Activated CD8-positive, alpha-beta memory T cell treated with anti-CD3 and anti-CD28 coated beads for 36 hours (primary cell): ENCODE results near the gene COX15. TPM values are rescaled to one million over a fixed set of nuclear protein-coding genes. Genes with fewer than 3 reads are reported as not detected.
"Not testable (repeated sequence)": the region's sequence is repeated elsewhere in the genome, so short reads cannot be mapped to it uniquely, and the experiment has no call there.

Experiments used
- CTCF ChIA-PET: fragments of 350-600 bp; sonication (Branson Sonifier 250); formaldehyde crosslinking; loops from one replicate; lab custom pipeline; 2021; ENCODE audit warnings: antibody characterized with exemption; lab: Charles Lee
- POLR2A ChIA-PET: fragments of 350-600 bp; sonication (Branson Sonifier 250); formaldehyde crosslinking; loops from one replicate; lab custom pipeline; 2021; ENCODE audit warnings: antibody characterized with exemption; lab: Charles Lee
- total RNA-seq, 2 experiments: library from RNA; stranded (reverse); gene quantifications; one replicate each; pipeline ENCODE4 v1.2.3, GENCODE V29; 2021

The COX15 gene
- total RNA-seq: 10 to 100 TPM; 36.8 to 37.7 TPM

DNA sequence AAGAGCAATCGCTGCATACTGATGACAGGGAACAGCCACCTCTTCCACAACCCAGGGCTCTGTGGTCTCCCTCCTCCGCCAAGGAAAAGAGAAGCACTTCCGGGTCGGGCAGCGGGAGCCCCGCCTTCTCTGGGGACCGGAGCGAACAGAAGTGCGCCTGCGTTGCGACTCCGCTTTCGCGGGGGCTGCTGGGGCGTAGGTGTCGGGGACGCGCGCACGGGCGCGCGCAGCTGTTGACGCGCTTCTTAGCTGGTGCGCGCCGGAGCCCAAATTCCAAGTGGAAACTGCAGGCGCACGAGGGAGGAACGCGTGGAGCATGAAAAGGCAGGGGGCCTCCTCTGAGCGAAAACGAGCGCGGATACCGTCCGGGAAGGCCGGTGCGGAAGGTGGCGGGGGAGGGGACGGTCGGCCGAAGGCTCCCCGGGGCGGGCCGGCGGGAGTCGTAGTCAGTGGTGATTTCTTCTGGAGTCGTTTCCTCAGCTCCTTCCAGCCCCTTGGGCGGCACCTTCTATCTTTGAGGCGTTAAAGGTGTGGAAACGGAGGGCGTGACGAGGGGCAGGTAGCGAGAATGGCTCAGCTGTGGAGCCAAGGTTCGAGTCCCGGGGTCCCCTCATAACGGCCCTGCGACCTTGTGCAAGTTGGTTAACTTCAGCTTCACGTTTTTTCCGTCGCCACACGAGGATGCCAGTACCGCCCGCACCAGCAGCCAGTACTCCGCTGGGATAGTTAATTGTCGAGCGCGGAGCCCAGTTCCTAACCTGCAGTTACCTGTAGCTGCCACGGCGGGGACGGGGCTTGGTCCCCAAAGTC lies at the start of gene COX15, which contains the start of gene CUTC:
COX15 (minus strand) TSS at position 95 of the 810 bp plus-strand sequence; CDS start at position 17, 78 bp downstream.
CUTC (plus strand) TSS at position 202 of the 810 bp plus-strand sequence; CDS start at position 317, 115 bp downstream.
- POLR2A ChIA-PET: interaction anchor here (0.5 to 1.6 kb wide), 12 partner anchors 10 to 1290 kb away, joined by 3 to 11 read pairs (median 4); partner anchors contain the start of genes GOT1 and SLC25A28
- CTCF ChIA-PET: interaction anchor here (0.9 kb wide), 1 partner anchor 8 kb away, joined by 3 read pairs; no protein-coding TSS in a partner anchor

DNA sequence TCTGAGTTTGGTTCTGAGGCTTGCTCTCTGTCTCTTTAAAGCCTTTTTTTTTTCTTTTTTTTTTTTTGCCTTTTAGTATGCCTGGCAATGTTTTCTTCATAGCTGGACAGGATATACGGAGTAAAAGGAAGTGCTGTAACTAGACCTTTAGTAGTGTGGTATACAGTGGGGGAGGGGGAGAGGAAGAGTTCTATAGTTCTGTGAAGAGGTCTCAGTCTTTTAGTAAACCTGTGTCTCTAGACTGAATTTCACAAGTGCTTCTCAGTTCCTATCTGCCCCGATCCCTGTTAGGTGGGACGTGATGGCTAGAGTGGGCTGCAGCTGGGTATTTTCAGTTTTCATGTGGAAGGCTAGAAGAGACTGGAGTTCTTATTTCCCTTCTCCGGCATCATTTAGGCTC lies 47.4 kb upstream of the COX15 start:
- ChIA-PET CTCF (no interaction called here), POLR2A (interaction anchor here (0.6 kb wide), 1 partner anchor 28 kb away, joined by 5 read pairs; no protein-coding TSS in a partner anchor)

DNA sequence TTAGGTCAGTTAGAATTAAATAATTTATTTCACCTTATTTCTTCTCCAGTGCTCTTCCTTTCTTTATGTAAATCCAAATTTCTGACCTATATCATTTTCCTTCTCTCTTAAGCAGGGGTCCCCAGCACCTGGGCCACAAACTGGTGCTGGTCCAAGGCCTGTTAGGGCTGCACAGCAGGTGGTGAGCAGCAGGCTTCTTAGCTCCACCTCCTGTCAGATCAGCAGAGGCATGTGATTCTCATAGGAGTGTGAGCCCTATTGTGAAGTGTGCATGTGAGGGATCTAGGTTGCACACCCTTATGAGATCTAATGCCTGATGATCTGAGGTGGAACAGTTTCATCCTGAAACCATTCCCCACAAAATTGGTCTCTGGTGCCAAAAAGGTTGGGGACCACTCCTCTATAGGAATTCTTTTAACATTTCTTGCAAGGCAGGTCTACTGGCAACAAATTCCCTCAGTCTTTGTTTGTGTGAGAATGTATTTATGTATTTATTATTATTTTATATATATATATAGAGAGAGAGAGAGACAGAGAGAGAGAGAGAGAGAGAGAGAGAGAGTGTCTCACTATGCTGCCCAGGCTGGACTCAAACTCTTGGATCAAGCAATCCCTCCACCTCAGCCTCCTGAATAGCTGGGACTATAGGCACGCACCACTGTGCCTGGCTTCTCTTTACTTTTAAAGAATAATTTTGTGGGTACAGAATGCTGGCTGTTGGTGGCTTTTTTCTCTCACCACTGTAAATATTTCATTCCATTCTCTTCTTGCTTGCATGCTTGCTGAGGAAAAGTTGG lies 46.2 kb upstream of the COX15 start:
- CTCF ChIA-PET: no interaction called here
- POLR2A ChIA-PET: no interaction called here

DNA sequence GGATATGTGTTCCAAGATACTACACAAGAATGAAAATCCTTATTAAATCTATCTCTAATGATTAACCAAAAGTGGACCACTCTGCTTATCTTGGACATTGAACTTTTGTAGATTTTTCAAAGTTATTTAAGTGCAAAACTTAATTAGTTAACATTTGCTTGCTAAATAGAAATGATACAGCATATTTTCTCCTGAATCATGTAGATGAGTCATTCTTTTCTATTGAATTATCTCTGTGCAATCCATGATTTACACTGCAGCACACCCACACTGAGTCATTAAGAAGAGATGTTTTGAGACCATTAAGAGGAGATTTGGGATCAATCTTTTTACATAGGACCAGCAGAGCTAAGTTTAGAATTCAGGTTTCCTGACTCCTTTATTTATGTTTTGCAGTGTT lies 43.9 kb upstream of the COX15 start:
- CTCF ChIA-PET: no interaction called here
- POLR2A ChIA-PET: no interaction called here

DNA sequence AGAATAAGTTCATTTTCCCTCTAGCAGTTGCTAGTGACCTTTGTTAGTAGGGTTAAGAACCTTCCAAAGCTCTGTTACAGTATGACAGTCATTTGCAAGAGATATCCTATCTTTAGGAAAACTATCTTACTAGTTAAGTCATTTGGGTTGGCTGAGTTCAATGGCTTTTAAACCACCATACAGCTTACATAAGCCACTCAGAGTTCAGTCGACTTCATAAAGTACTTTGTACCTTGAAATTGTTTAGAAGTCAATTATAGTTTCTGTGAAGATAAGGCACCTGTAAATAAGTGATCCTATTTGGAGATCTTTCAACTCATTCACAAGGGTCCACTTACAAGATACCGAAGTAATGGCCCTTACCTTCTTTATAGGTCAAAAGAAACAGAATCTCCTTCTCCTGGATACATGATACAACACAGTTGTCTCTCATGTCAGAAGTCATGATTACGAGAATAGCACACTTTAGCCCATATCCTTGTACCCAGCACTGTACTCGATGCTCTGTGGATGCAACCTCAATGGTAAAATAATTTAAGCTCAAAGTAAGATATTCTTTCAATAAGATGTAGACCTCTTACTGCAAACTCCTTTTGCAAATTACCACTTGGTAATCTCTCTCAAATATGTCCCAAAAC lies 38.6 kb upstream of the COX15 start:
- ChIA-PET POLR2A (no interaction called here), CTCF (no interaction called here)

DNA sequence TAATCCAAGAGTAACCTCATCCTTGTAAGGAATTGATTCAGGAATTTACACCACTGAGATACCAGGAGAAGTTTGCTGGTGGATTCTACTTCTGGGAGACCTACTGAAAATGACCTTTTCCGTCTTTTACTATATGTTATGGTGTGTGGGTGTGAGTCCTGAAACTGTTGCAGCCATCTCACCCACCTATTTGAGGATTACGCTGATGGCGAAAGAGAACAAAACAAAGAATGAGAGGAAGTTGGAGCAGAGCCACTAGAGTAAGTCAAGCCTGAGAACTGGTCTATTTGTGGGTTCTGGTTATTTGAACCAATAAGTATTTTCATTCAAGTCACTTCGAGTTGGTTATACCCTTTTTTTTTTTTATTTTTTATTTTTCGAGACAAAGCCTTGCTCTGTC lies 37.8 kb upstream of the COX15 start:
- POLR2A ChIA-PET: no interaction called here
- CTCF ChIA-PET: no interaction called here

DNA sequence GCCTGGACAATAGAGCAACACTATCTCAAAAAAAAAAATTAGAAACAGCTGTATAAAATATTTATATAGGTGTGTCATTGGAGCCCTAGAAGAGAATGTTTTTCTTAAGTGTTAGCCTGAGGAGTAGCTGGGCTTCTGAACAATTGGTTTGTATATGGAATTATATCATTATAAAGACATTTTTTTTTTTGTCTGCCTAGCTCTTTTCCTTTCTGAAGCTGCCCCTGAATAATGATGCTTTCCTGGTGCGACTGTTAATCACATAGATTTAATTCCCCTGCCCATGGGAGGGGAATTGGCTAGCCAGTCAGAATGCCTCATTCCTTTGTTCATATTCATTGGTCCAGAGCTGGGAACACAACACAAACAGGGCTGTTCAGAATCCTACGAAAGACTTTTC lies 36.6 kb upstream of the COX15 start:
- ChIA-PET POLR2A (interaction anchor here (0.7 kb wide), 1 partner anchor 1153 kb away, joined by 3 read pairs; no protein-coding TSS in a partner anchor), CTCF (interaction anchor here (2.2 kb wide), 1 partner anchor 77 kb away, joined by 4 read pairs; no protein-coding TSS in a partner anchor)

DNA sequence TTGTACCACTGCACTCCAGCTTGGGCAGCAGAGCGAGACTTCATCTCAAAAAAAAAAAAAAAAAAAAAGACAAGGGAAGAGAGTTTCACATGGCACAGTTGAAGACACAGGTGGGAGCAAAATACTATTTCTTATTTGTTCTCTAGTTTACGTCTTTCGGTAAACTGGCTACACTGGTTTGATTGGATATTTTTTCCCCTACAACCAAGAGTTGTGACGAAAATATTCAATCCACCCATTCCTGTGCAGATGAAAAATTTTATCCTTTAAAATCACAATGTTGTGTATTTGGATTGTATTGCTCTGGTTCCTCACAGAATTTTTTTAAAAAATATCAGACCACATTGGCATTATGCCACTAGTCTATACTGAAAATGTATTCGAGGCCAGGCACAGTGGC lies 36.0 kb upstream of the COX15 start:
- ChIA-PET POLR2A (no interaction called here), CTCF (interaction anchor here (2.2 kb wide), 1 partner anchor 78 kb away, joined by 4 read pairs; no protein-coding TSS in a partner anchor)

DNA sequence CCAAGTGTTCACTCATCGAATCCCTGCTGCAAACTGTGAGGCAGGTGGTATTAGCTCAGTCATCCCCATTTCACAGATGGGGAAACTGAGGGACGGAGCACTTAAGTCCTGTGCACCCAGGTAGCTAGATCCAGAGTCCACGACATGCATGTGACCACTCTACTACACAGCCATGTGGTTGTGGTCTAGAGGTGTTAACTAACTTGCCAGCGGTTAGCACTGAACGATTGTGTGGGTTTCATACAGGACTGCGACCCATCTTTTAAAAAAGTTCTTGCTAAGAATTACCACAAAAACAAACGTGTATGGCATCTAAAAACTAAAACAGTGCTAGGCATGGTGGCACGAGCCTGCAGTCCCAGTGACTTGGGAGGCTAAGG lies 34.4 kb upstream of the COX15 start:
- ChIA-PET POLR2A (no interaction called here), CTCF (interaction anchor here (2.2 kb wide), 1 partner anchor 80 kb away, joined by 4 read pairs; no protein-coding TSS in a partner anchor)

DNA sequence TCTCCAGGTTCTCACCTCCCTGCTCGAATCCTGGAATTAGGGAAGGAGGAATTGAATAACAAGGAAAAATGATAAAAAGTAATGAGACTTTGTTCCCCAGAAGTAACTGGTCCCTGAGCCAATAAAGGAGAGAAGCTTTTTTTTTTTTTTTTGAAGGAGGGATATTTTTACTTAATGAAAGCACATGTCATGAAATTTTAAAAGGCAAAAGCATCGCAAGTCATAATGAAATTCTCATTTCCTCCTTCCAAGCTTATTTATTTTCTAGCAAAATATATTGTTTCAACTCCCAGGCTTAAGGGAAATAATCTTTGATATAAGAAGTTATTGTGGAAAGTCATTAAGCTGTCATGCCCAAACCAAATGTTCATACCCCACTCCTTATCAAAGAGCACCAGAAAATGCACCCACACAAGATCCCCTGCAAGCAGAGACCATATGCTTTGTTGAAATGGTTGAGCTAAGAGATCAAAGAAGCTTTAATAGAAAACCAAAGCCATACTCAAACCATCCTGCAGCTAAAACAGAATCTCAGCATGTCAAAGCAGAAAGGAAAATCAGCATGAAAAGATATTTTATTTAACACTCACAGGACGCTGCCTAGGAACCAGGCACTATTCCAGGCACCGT lies 33.9 kb upstream of the COX15 start:
- ChIA-PET POLR2A (no interaction called here), CTCF (no interaction called here)

DNA sequence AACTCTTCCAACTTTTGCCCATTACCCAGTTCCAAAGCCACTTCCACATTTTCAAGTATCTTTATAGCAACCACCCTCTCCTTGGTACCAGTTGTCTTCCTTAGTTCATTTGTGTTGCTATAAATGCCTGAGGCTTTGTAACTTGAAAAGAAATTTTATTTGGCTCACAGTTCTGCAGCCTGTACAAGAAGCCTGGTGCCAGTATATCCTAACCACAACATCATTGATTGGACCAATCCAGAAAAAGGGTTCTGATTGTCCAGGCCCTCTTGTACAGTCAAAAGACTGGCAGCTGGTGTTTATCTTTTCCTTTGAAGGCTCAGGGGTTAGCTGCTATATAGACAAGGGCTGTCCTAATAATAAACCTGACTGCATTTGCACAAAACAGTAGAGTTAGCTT lies 29.4 kb upstream of the COX15 start:
- CTCF ChIA-PET: no interaction called here
- POLR2A ChIA-PET: no interaction called here

DNA sequence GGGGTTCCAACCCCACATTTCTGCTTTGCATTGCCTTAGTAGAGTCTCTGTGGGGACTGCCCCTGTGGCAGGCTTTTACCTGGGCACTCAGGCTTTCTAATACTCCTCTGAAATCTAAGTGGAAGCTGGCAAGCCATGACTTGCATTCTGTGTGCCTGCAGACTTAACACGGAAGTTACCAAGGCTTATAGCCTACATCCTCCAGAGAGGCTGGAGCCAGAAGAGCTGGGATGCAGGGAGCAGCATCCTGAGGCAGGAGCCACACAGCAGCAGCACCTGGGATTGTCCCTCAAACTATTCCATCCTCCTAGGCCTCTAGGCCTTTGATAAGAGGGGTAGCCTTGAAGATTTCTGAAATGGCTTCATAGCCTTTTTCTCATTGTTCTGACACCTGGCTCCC lies 28.4 kb upstream of the COX15 start:
- ChIA-PET POLR2A (no interaction called here), CTCF (no interaction called here)

DNA sequence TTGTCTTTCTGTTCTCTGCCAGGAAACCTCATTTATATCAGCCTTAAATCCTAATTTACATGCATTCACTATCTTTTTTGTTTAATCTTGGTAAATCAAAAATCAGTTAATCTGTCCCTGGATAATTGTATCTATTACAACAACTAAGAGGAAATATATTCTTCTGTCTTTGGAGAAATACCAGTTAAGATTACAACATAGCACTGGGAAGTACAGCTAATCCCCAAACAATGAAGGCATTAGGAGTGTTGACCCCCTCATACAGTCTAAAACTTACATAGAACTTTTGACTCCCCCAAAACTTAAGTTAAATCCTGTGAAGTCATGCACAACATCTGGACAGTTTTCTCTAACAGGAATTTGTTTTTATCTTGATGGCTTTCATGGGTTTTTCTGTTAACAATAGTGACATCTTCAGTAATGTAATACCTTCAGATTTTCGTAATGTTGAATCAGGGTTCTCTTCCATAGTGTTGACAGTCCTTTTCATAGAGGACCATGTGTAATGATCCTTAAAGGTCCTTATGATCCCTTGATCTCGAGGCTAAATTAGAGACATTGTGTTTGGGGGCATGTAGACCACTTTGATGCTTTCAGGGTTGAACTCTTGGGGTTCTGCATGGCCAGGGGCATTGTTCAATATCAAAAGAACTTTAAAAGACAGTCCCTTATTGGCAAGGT lies 26.4 kb upstream of the COX15 start:
- CTCF ChIA-PET: no interaction called here
- POLR2A ChIA-PET: no interaction called here

DNA sequence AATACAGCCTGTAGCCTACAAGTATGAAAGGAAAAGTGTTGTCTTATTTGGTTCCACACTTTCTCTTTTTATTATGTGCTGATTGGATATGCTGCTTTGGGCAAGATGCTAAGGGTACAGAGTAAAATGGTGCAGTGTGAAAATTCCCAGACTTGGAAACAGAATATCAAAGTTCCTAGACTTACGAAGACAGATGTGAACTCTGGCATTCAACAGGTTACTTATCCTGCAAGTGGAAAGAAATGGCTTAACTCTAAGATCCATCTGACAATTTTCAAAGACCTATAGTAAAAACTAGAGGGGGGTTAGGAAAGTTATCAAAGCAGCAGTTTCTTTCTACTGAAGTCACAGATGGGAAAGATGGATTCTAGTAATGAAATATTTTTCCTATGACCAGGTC lies 24.2 kb upstream of the COX15 start:
- ChIA-PET CTCF (no interaction called here), POLR2A (no interaction called here)

DNA sequence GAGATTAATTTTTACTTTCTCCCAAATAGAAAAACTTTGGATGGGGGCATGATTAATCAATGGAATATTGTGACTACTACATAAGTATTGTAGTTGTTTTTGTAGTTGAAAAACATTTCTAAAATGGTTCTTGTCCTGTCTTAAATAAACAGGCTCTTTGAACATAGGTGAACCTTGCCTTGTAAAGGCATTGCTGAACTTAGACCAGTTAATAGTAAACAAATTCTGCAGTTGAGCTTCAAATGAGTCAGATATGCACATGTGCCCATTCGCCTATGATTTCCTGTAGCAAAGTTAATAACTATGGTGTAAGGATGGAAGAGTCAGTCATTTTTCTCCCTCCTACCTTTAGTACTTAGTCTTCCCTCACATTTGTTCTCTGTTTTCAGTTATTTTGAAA lies 22.7 kb upstream of the COX15 start:
- CTCF ChIA-PET: no interaction called here
- POLR2A ChIA-PET: no interaction called here

DNA sequence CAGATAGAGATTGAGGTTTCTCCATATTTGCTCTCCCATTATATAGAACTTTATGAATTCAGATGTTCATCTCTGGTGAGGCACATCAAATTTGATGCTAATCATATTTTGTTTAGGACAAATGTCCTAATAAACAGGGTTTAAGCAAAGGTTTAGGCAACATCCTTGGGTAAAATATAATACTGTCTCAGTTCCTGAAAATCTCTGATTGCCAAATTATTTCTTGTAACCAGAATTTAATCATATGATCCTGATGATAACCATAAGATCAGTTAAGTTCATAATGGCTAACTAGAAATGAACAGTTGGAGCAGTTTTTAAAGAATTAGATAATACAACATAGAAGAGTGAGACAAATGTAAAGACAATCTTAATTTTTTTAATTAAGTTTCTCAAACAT lies 18.7 kb upstream of the COX15 start:
- POLR2A ChIA-PET: no interaction called here

DNA sequence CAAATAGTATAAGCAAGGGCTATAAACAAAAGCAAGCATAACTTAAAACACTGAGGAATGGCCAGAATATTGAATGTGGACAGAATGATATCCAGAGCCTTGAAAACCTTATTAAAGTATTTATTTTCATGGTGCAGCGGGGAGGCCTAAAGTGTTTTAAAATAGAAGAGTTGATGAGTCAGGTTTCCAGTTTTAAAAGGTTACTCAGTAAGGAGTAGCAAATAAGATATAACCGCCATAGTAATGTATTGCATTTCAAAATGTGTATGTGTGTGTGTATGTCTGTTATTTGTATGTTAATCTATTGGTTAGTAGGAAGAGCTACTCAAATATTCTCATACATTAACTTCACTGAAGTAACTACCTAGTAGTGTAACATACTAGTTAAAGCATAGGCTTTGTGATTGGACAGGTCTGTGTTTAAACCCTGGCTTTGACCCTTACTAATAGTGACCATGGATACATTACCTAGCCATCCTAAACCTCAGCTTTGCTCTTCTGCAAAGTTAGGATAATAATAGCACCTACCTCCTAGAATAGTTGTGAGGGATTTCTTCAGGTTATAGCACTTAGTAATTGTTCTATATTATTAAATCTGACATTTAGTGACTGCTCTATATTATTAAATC lies 17.0 kb upstream of the COX15 start:
- POLR2A ChIA-PET: no interaction called here
- CTCF ChIA-PET: no interaction called here

More for the DNA sequence above, 18.7 kb upstream of the COX15 start:
- CTCF ChIA-PET: no interaction called here

DNA sequence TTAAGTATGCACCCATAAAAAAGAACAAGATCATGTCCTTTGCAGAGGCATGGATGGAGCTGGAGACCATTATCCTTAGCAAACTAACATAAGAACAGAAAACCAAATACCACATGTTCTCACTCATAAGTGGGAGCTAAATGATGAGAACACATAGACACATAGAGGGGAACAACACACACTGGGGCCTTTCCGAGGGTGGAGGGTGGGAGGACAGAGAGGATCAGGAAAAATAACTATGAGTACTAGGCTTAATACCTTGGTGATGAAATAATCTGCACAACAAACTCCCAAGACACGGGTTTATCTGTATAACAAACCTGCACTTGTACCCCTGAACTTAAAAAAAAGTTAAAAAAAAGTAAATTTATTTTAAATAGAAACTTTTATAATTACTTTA lies 14.2 kb upstream of the COX15 start:
- POLR2A ChIA-PET, CTCF ChIA-PET: not testable (repeated sequence)
